ENCODE results near the gene FLT4. TPM values are rescaled to one million over a fixed set of nuclear protein-coding genes. Genes with fewer than 3 reads are reported as not detected.

FLT4 gene
- total and polyA plus RNA-seq, 8 donors: 0.93 to 9.5 (median 3.1) TPM

- Histone ChIP-seq H3K4me3 (no peak overlapping the region), H3K4me1 (no peaks in the 10 kb centered on the region), H3K9me3 (no peaks in the 10 kb centered on the region), H3K27me3 (peaks cover 3 to 64% (median 20%) of the 10 kb centered on the region in 3 donors), H3K27ac (no peak overlapping the region), H3K36me3 (no peaks in the 10 kb centered on the region)
- no peak for TF ChIP-seq EP300 (IDR thresholded peaks at IDR 0.05)
- intact Hi-C loops (cut with DNase I; ENCODE audit: low total_unique reads): no loop called here
- DNase-seq: no peak
- 60 to 76% (median 70%) methylated on average over 17 of the region's 17 CpGs for WGBS, 5 donors
Observed at GRCh38 chr5:180643191-180643851, 6.1 kb downstream of the FLT4 start.

GRCh38 chr5:180642779-180643178 lies 6.6 kb downstream of the FLT4 start:
- intact Hi-C loops (cut with DNase I; ENCODE audit: low total_unique reads): no loop called here
- no peak overlapping the region for H3K27ac ChIP-seq
- TF ChIP-seq POLR2AphosphoS5 (IDR thresholded peaks at IDR 0.05): no peak
- TF ChIP-seq POLR2A (IDR thresholded peaks at IDR 0.05): no peak
- TF ChIP-seq CTCF (IDR thresholded peaks at IDR 0.05): no peak
- TF ChIP-seq EP300 (IDR thresholded peaks at IDR 0.05): no peak
- H3K36me3 ChIP-seq: no peaks in the 10 kb centered on the region
- H3K27me3 ChIP-seq: peaks cover 3 to 64% (median 15%) of the 10 kb centered on the region in 3 donors
- H3K4me1 ChIP-seq: no peaks in the 10 kb centered on the region
- H3K9me3 ChIP-seq: no peaks in the 10 kb centered on the region
- WGBS, 5 donors: 81 to 87% (median 85%) methylated on average over 9 of the region's 9 CpGs
- H3K4me3 ChIP-seq: no peak overlapping the region
- no peak for DNase-seq

- intact Hi-C loops (cut with DNase I; ENCODE audit: low total_unique reads): no loop called here
Observed at GRCh38 chr5:180642181-180642775, 7.1 kb downstream of the FLT4 start.

GRCh38 chr5:180641566-180641900 lies 7.9 kb downstream of the FLT4 start:
- intact Hi-C loops (cut with DNase I; ENCODE audit: low total_unique reads): no loop called here
- Histone ChIP-seq H3K4me3 (no peak overlapping the region), H3K27me3 (peaks cover 0 to 53% (median 5%) of the 10 kb centered on the region in 3 donors), H3K9me3 (no peaks in the 10 kb centered on the region), H3K27ac (no peak overlapping the region), H3K4me1 (no peaks in the 10 kb centered on the region), H3K36me3 (no peaks in the 10 kb centered on the region)
- WGBS, 5 donors: 73 to 90% (median 84%) methylated on average over 2 to 6 of the region's 6 CpGs
- DNase-seq: no peak
- TF ChIP-seq EP300 (IDR thresholded peaks at IDR 0.05): no peak
- no peak for TF ChIP-seq POLR2AphosphoS5 (IDR thresholded peaks at IDR 0.05)
- no peak for TF ChIP-seq POLR2A (IDR thresholded peaks at IDR 0.05)
- TF ChIP-seq CTCF (IDR thresholded peaks at IDR 0.05): no peak

More at GRCh38 chr5:180642181-180642775, 7.1 kb downstream of the FLT4 start:
- Histone ChIP-seq H3K36me3 (no peaks in the 10 kb centered on the region), H3K27ac (no peak overlapping the region), H3K27me3 (peaks cover 0 to 60% (median 10%) of the 10 kb centered on the region in 3 donors), H3K4me3 (no peak overlapping the region), H3K9me3 (no peaks in the 10 kb centered on the region), H3K4me1 (no peaks in the 10 kb centered on the region)
- 78 to 86% (median 83%) methylated on average over 9 to 16 of the region's 16 CpGs for WGBS, 5 donors
- DNase-seq: peak in 1 of 2 donors; percentile 17
- no peak for TF ChIP-seq EP300 (IDR thresholded peaks at IDR 0.05)
- TF ChIP-seq CTCF (IDR thresholded peaks at IDR 0.05): no peak
- TF ChIP-seq POLR2A (IDR thresholded peaks at IDR 0.05): no peak
- TF ChIP-seq POLR2AphosphoS5 (IDR thresholded peaks at IDR 0.05): no peak
